Renal cortical epithelial cell (primary cell): ENCODE measurements around the gene DUSP6. TPM values are rescaled to one million over a fixed set of nuclear protein-coding genes. Genes with fewer than 3 reads are reported as not detected.

ENCODE experiments used
- DNase-seq: peaks from one replicate; pipeline ENCODE4 v3.0.0-alpha.2; 2011; ENCODE audit warnings: low read depth
- total RNA-seq: library from RNA; depleted of rRNA; stranded (reverse); fragments of >200 nt; gene quantifications from 2 replicates; pipeline ENCODE4 v1.2.3, GENCODE V29; 2014

The DUSP6 gene
- total RNA-seq, 1 donor from 2014 or later: 33.6 TPM

- DNase-seq: no peak
These were observed 23.9 kb downstream of the DUSP6 start for GRCh38 chr12:89328151-89329030.

- DNase-seq: no peak
These were observed 24.7 kb downstream of the DUSP6 start for GRCh38 chr12:89327486-89328094.

- no peak for DNase-seq
These were observed 25.9 kb downstream of the DUSP6 start for GRCh38 chr12:89326239-89327040.

- no peak for DNase-seq
These were observed 26.8 kb downstream of the DUSP6 start for GRCh38 chr12:89325495-89325894.

- no peak for DNase-seq
These were observed 27.9 kb downstream of the DUSP6 start for GRCh38 chr12:89324437-89324836.

GRCh38 chr12:89323568-89324218, 28.6 kb downstream of the DUSP6 start:
- DNase-seq: no peak

GRCh38 chr12:89320735-89321134, 31.6 kb downstream of the DUSP6 start:
- no peak for DNase-seq

- DNase-seq: no peak
These were observed 32.7 kb downstream of the DUSP6 start for GRCh38 chr12:89319606-89320005.

- no peak for DNase-seq
These were observed 33.2 kb downstream of the DUSP6 start for GRCh38 chr12:89319122-89319521.

- peak; percentile 50 for DNase-seq
These were observed 35.6 kb downstream of the DUSP6 start for GRCh38 chr12:89316705-89317139.

GRCh38 chr12:89314060-89314761, 38.1 kb downstream of the DUSP6 start:
- DNase-seq: no peak

GRCh38 chr12:89311703-89312293, 40.5 kb downstream of the DUSP6 start:
- DNase-seq: no peak

GRCh38 chr12:89309815-89310214, 42.5 kb downstream of the DUSP6 start:
- peak; percentile 55 for DNase-seq

GRCh38 chr12:89309440-89309802, 42.9 kb downstream of the DUSP6 start:
- no peak for DNase-seq

- DNase-seq: no peak
These were observed 44.6 kb downstream of the DUSP6 start for GRCh38 chr12:89307474-89308253.

- DNase-seq: no peak
These were observed 45.4 kb downstream of the DUSP6 start for GRCh38 chr12:89306827-89307473.

- DNase-seq: no peak
These were observed 46.9 kb downstream of the DUSP6 start for GRCh38 chr12:89305373-89305772.

- no peak for DNase-seq
These were observed 52.4 kb downstream of the DUSP6 start for GRCh38 chr12:89299931-89300330.

- no peak for DNase-seq
These were observed 52.9 kb downstream of the DUSP6 start for GRCh38 chr12:89299417-89299816.
